Peyer's patch (tissue), 4 donors: ENCODE measurements around the gene RPS15. TPM values are rescaled to one million over a fixed set of nuclear protein-coding genes. Genes with fewer than 3 reads are reported as not detected.

Experiments used
- DNase-seq, 3 donors: peaks; one replicate each; pipeline ENCODE4 v3.0.0-alpha.2; 2017 to 2019
- H3K27ac ChIP-seq, 4 donors: fragments of 200-600 bp; sonication (generic); one replicate each; pipeline ENCODE4 v1.5.1; 2016 to 2019
- H3K27me3 ChIP-seq, 2 donors: fragments of 200-600 bp; sonication (generic); one replicate each; pipeline ENCODE4 v1.5.1; 2019
- H3K36me3 ChIP-seq, 3 donors: fragments of 200-600 bp; sonication (generic); one replicate each; pipeline ENCODE4 v1.5.1; 2016 to 2019
- H3K4me1 ChIP-seq, 4 donors: fragments of 200-600 bp; sonication (generic); one replicate each; pipeline ENCODE4 v1.5.1; 2016 to 2019
- H3K4me3 ChIP-seq, 4 donors: fragments of 200-600 bp; sonication (generic); 1 replicate in 3 of 4; 2 replicates in 1 of 4; pipeline ENCODE4 v1.5.1; 2016 to 2019; ENCODE audit warnings: mild to moderate bottlenecking in 1 of 4
- H3K9me3 ChIP-seq, 4 donors: fragments of 200-600 bp; sonication (generic); one replicate each; pipeline ENCODE4 v1.5.1; 2016 to 2019; ENCODE audit warnings: mild to moderate bottlenecking in 1 of 4
- CTCF ChIP-seq, 6 experiments: fragments of 450-650 bp in 4 of 6; fragments of 200-600 bp in 2 of 6; sonication (generic) in 1 of 6; IDR thresholded peaks; one replicate each; pipeline ENCODE4 v1.5.1; 2017 to 2019; ENCODE audit warnings: antibody characterized with exemption in 6 of 6, mild to moderate bottlenecking in 3 of 6, moderate library complexity in 1 of 6
- POLR2A ChIP-seq, 2 donors: fragments of 450-650 bp; IDR thresholded peaks; one replicate each; pipeline ENCODE4 v1.5.1; 2017; ENCODE audit warnings: antibody characterized with exemption in 2 of 2, mild to moderate bottlenecking in 2 of 2, moderate library complexity in 2 of 2
- total RNA-seq, 4 donors: library from RNA; depleted of rRNA; stranded (reverse); fragments of >200 nt; gene quantifications; one replicate each; pipeline ENCODE4 v1.1.0, GENCODE V29; 2016

Gene RPS15
- total RNA-seq, 4 donors from 2014 or later = 1,044 to 1,915 (median 1,354) TPM

- DNase-seq = no peak
- H3K27ac ChIP-seq = no peak overlapping the region
- H3K9me3 ChIP-seq = no peaks in the 10 kb centered on the region
- no peaks in the 10 kb centered on the region for H3K27me3 ChIP-seq
- H3K4me3 ChIP-seq = no peak overlapping the region
- H3K4me1 ChIP-seq = peaks cover 0 to 12% (median 1%) of the 10 kb centered on the region in 4 donors
- TF ChIP-seq CTCF (IDR thresholded peaks at IDR 0.05) (no peak), POLR2A (IDR thresholded peaks at IDR 0.05) (no peak)
- peaks cover 0 to 86% (median 0%) of the 10 kb centered on the region in 3 donors for H3K36me3 ChIP-seq
These were observed 14.6 kb upstream of the RPS15 start for GRCh38 chr19:1423436-1424191.

GRCh38 chr19:1424192-1424955 lies 13.8 kb upstream of the RPS15 start:
- Histone ChIP-seq H3K36me3 (peaks cover 0 to 86% (median 0%) of the 10 kb centered on the region in 3 donors), H3K27ac (no peak overlapping the region), H3K27me3 (no peaks in the 10 kb centered on the region), H3K9me3 (no peaks in the 10 kb centered on the region), H3K4me3 (no peak overlapping the region), H3K4me1 (peaks cover 0 to 7% (median 1%) of the 10 kb centered on the region in 4 donors)
- no peak for TF ChIP-seq CTCF (IDR thresholded peaks at IDR 0.05)
- no peak for TF ChIP-seq POLR2A (IDR thresholded peaks at IDR 0.05)
- DNase-seq = no peak

- H3K27ac ChIP-seq = no peak overlapping the region
- no peak for DNase-seq
- peaks cover 0 to 86% (median 0%) of the 10 kb centered on the region in 3 donors for H3K36me3 ChIP-seq
- H3K9me3 ChIP-seq = no peaks in the 10 kb centered on the region
- H3K4me1 ChIP-seq = peaks cover 0 to 7% (median 1%) of the 10 kb centered on the region in 4 donors
- H3K4me3 ChIP-seq = no peak overlapping the region
- no peak for TF ChIP-seq CTCF (IDR thresholded peaks at IDR 0.05)
- no peak for TF ChIP-seq POLR2A (IDR thresholded peaks at IDR 0.05)
- H3K27me3 ChIP-seq = no peaks in the 10 kb centered on the region
These were observed 12.9 kb upstream of the RPS15 start for GRCh38 chr19:1425102-1425837.

GRCh38 chr19:1425902-1426301 lies 12.3 kb upstream of the RPS15 start:
- Histone ChIP-seq H3K4me3 (no peak overlapping the region), H3K27ac (no peak overlapping the region), H3K36me3 (peaks cover 0 to 86% (median 0%) of the 10 kb centered on the region in 3 donors), H3K9me3 (no peaks in the 10 kb centered on the region), H3K4me1 (peaks cover 0 to 7% (median 1%) of the 10 kb centered on the region in 4 donors), H3K27me3 (no peaks in the 10 kb centered on the region)
- no peak for DNase-seq
- TF ChIP-seq POLR2A (IDR thresholded peaks at IDR 0.05) (no peak), CTCF (IDR thresholded peaks at IDR 0.05) (no peak)

GRCh38 chr19:1426736-1427135 lies 11.5 kb upstream of the RPS15 start:
- no peak for DNase-seq
- no peak overlapping the region for H3K4me3 ChIP-seq
- no peaks in the 10 kb centered on the region for H3K27me3 ChIP-seq
- H3K9me3 ChIP-seq = no peaks in the 10 kb centered on the region
- no peak for TF ChIP-seq CTCF (IDR thresholded peaks at IDR 0.05)
- no peak for TF ChIP-seq POLR2A (IDR thresholded peaks at IDR 0.05)
- no peak overlapping the region for H3K27ac ChIP-seq
- H3K4me1 ChIP-seq = peaks cover 0 to 7% (median 1%) of the 10 kb centered on the region in 4 donors
- H3K36me3 ChIP-seq = peaks cover 0 to 86% (median 0%) of the 10 kb centered on the region in 3 donors
